ENCODE measurements around the gene MPO. TPM values are rescaled to one million over a fixed set of nuclear protein-coding genes. Genes with fewer than 3 reads are reported as not detected.

MPO gene
- total and polyA plus RNA-seq, 9 of the 15 experiments (the other 6 are each of a cell fraction or from before 2014, with no cell fraction given) = 0.04 to 0.47 (median 0.39) TPM; not detected in 6

GRCh38 chr17:58234512-58234911 is 46.2 kb downstream of the MPO start:
- in situ Hi-C loops (cut with MboI) = no loop called here
- POLR2A ChIA-PET = interaction anchor here (1.0 kb wide), 1 partner anchor 11 kb away, joined by 3 read pairs; no protein-coding TSS in a partner anchor

More at GRCh38 chr17:58234512-58234911, 46.2 kb downstream of the MPO start:
- BruUV-seq (replicated peaks) = no TSS peak
- intact Hi-C loops (cut with micrococcal nuclease) = no loop called here
- no peak overlapping the region for H3K4me3 ChIP-seq
- TF ChIP-seq SPI1 (IDR thresholded peaks at IDR 0.05; ENCODE audit: borderline replicate concordance, low read depth, low read length) (no peak), NR4A1 (CRISPR knock-in tag; IDR thresholded peaks at IDR 0.05) (no peak), NR4A1 (tag; IDR thresholded peaks at IDR 0.05) (no peak), UBTF (IDR thresholded peaks at IDR 0.05; ENCODE audit: borderline replicate concordance in 1 of 2, low read depth in 2 of 2, low read length in 2 of 2) (no peak), ZNF140 (CRISPR knock-in tag; IDR thresholded peaks at IDR 0.05) (no peak), GABPB1 (CRISPR knock-in tag; IDR thresholded peaks at IDR 0.05) (no peak), E2F3 (CRISPR knock-in tag; IDR thresholded peaks at IDR 0.05) (no peak), ETV6 (IDR thresholded peaks at IDR 0.05; ENCODE audit: borderline replicate concordance in 1 of 2, low read depth in 2 of 2, low read length in 1 of 2) (no peak), ETV6 (CRISPR knock-in tag; IDR thresholded peaks at IDR 0.05; ENCODE audit: borderline replicate concordance) (no peak), MIER1 (IDR thresholded peaks at IDR 0.05; ENCODE audit: low read depth) (no peak), BRCA1 (IDR thresholded peaks at IDR 0.05) (no peak), BRCA1 (CRISPR knock-in tag; IDR thresholded peaks at IDR 0.05) (no peak), ZNF76 (CRISPR knock-in tag; IDR thresholded peaks at IDR 0.05; ENCODE audit: borderline replicate concordance) (no peak), NR2F6 (CRISPR knock-in tag; IDR thresholded peaks at IDR 0.05) (no peak), NFRKB (IDR thresholded peaks at IDR 0.05; ENCODE audit: low read depth) (no peak), IFI16 (CRISPR knock-in tag; IDR thresholded peaks at IDR 0.05) (no peak), GABPA (tag; conservative IDR thresholded peaks at IDR 0.05; ENCODE audit: low read depth) (no peak), FOXP1 (CRISPR knock-in tag; IDR thresholded peaks at IDR 0.05) (no peak), JUNB (CRISPR knock-in tag; conservative IDR thresholded peaks at IDR 0.05) (no peak), ZNF561 (CRISPR knock-in tag; conservative IDR thresholded peaks at IDR 0.05) (no peak)
- no peaks in the 10 kb centered on the region for H3K9me1 ChIP-seq (ENCODE audit: control insufficient read depth, insufficient read depth, low read length)
- peaks cover 0 to 14% of the 10 kb centered on the region in 2 experiments; a peak in 3 of 5 replicates for H3K4me1 ChIP-seq (replicated peaks in 1 of 2; ENCODE audit: control insufficient read depth in 2 of 2, insufficient read depth in 2 of 2, low read length in 2 of 2)
- CTCF ChIA-PET (ENCODE audit: low intra/inter-chr PET ratio) = no interaction called here
- no peak overlapping the region for H2AFZ ChIP-seq (ENCODE audit: low read depth, low read length)
- no peaks in the 10 kb centered on the region for H4K20me1 ChIP-seq (replicated peaks; ENCODE audit: control insufficient read depth, insufficient read depth, low read length)
- H3K4me2 ChIP-seq (ENCODE audit: insufficient read depth, low read length) = no peak overlapping the region
- no peak overlapping the region for H3K9ac ChIP-seq (ENCODE audit: insufficient read depth in 1 of 2, low read depth in 2 of 2, low read length in 2 of 2)
- H3K27ac ChIP-seq (ENCODE audit: extremely low read depth, low read depth, low read length) = no peak overlapping the region
- FAIRE-seq (no peak), ATAC-seq (no peak), DNase-seq (ENCODE audit: extremely low read depth in 1 of 4, low spot score in 3 of 4) (no peak)
- H3K27me3 ChIP-seq (ENCODE audit: control insufficient read depth in 2 of 2, insufficient read depth in 2 of 2, low read length in 2 of 2) = peaks cover 0 to 10% of the 10 kb centered on the region in 2 experiments; a peak in 3 of 5 replicates
- no peaks in the 10 kb centered on the region for H3K36me3 ChIP-seq (ENCODE audit: control insufficient read depth, insufficient read depth, low read length)
- 7% methylated on average over 3 of the region's 3 CpGs for WGBS (ENCODE audit: insufficient coverage, low coverage, missing lambda C conversion rate)
- no peaks in the 10 kb centered on the region for H3K79me2 ChIP-seq (ENCODE audit: control insufficient read depth, insufficient read depth, low read length)
- H3K9me3 ChIP-seq (replicated peaks; ENCODE audit: control insufficient read depth, insufficient read depth, low read depth, low read length) = no peaks in the 10 kb centered on the region
